C1 segment of cervical spinal cord (tissue), 14 donors: ENCODE results near the gene MGST2.

ENCODE experiments used
- DNase-seq, 14 donors: peaks; one replicate each; lab custom pipeline; 2025; lab: John Stamatoyannopoulos, UW

Gene MGST2

GRCh38 chr4:139704915-139705485 is 39.4 kb downstream of the MGST2 start:
- DNase-seq: no peak

GRCh38 chr4:139709660-139710059 is 44.0 kb downstream of the MGST2 start:
- no peak for DNase-seq

- no peak for DNase-seq
Measured at GRCh38 chr4:139710073-139710472, 44.5 kb downstream of the MGST2 start.

DNA sequence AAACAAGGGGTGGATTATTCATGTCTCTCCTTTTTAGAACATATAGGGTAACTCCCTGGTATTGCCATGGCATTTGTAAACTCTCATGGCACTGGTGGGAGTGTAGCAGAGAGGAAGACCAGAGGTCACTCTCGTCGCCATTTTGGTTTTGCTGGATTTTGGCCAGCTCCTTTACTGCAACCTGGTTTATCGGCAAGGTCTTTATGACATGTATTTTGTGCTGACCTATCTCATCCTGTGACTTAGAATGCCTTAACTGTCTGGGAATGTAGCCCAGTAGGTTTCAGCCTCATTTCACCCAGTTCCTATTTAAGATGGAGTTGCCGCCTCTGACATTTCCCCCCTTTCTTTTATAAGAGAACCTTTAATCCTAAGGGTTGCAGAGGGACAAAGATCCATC is 45.8 kb downstream of the MGST2 start:
- no peak for DNase-seq

DNA sequence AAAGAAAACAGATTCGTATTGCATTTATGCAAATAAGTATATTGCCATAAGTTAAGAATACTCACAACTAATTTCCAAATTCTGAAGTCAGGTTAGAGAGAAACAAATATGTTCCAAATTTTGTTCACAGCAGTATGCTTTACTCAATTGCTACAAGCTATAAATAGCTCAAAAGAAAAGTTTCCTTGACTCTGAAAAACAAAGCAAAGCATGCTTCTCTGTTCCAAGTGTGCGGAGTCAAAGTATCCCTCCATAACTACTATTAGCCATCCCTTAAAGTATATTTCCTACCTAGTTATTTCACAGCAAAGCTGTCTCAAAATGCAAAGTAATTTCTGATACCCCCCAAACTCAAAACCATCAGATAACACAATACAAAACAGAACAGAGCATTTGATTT is 47.3 kb downstream of the MGST2 start:
- DNase-seq: no peak

DNA sequence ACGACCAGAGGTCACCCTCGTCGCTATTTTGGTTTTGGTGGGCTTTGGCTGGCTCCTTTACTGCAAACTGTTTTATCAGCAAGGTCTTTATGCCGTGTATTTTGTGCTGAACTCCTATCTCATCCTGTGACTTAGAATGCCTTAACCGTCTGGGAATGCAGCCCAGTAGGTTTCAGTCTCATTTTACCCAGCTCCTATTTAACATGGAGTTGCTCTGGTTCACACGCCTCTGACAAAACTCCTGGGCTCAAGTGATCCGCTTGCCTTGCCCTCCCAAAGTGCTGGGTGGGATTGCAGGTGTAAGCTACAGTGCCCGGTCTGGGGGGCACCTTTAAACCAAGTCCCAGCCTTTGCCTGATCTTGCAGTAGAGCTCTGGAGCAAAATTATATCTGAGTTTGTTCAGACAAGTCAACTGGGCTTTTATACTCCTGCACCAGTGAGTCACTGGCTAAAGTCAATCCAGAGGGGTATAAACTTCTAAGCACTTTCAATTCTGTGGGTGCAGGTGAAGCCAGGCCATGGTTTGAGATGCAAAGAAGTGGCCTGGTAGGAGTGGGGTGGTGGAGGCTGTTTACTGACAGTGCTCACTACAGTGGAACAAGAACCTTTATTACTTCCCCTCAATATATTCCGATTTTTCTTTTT is 50.2 kb downstream of the MGST2 start:
- no peak for DNase-seq

GRCh38 chr4:139718358-139718757 is 52.7 kb downstream of the MGST2 start:
- no peak for DNase-seq

DNA sequence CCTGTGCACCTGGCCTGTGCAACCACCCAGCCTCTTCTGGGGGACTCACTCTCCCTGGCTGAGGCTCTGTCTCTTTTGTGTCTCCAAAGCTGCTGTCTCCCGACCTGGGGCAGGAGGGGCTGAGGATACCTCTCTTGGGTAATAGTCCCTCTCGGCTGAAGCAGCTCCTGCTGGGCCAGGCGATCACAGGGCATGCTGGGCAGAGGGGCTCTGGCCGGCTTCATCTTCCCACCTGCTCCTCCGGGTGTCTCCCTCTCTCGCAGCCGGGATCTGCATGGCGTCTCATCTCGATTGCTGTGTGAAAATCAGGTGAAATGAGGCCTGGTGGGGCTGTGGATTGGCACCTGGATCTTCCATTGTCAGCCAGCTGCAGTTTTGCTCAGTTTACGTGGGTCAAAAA is 53.2 kb downstream of the MGST2 start:
- DNase-seq: no peak

DNA sequence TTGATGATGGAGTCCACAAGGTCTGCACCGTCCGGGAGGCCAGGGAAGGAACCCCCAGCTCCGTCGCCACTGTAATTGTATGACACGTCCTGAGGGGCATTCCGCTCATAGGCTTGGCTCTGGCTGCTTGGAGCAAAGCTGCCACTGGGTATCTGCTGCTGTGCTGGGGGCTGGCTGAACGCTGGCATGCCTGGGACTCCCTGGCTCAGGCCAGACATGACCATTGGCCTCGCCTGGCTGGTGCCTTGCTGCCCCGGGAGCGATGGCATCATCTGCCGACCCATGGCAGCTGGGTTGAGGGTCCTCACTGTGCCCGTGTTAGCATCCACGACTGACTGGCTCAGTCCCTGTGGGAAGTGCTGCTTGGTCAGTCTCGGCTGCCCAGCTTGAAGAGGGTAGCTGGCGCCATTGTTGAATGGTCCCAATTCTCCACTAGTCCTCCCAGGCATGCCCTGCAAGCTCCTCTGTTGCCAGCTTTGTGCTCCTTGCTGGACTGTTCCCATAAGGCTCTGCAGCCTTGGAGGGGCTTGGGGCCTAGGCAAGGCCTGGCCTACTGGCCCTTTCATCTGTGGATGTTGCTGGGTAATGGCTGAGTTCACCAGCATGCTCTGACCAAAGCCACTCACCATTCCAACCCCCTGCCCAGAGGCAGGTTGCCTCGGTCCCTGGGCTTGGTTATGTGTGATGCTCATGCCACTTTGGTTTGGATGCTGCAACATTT is 53.9 kb downstream of the MGST2 start:
- DNase-seq: no peak

DNA sequence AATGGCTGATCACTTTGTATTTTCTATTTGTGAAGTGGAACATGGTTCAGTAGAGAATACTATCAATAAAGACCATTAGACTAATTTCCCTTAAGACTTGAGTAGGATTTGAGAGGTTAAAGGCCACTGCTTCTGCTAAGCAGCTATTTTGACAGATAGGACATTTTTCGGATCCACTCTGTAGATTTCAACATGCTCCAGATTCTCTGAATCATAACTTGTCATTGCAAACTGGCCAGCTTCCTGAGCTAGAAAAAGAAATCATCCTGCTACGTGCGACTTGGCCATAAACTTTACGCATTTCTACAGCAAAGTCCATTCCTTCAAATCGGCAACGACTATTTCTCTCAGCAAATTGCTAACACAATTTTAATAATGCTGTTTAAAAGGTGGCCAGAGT is 55.2 kb downstream of the MGST2 start:
- no peak for DNase-seq

GRCh38 chr4:139721789-139722188 is 56.2 kb downstream of the MGST2 start:
- DNase-seq: no peak

DNA sequence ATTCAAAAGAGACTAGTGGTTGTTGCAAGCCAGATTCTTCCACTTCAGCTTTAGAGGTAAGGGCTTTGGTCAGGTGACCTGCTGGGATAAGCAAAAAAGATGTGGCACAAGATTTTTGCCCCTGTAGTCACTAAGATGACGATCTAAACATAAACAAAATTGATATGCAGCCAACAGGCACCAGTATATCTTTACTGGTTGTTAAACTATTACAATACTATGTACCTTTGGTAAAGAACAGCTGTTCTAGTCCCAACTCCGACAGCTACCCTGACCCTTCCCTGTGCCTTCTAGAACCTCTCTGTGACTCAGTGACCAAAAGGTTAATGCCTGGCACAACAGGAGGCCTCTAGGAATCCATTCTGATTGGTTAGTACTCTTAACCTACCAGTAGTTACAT is 59.6 kb downstream of the MGST2 start:
- DNase-seq: no peak

- no peak for DNase-seq
Measured at GRCh38 chr4:139726615-139727014, 61.0 kb downstream of the MGST2 start.

DNA sequence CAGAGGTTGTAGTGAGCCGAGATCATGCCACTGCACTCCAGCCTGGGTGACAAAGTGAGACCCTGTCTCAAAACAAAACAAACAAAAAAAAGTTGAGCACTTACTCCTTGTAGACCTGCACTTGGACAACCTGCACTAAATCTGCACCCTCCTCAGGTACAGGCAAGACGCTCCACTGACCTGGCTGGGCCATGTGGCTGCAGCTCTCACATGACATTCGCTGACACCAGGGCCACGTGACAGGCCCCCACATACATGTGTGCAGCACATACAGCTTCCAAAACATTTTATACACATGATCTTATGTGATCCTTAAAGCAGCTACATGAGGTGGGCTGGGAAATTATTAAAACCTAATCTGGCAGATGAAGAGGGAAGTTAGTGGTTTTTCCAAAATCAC is 62.5 kb downstream of the MGST2 start:
- no peak for DNase-seq

DNA sequence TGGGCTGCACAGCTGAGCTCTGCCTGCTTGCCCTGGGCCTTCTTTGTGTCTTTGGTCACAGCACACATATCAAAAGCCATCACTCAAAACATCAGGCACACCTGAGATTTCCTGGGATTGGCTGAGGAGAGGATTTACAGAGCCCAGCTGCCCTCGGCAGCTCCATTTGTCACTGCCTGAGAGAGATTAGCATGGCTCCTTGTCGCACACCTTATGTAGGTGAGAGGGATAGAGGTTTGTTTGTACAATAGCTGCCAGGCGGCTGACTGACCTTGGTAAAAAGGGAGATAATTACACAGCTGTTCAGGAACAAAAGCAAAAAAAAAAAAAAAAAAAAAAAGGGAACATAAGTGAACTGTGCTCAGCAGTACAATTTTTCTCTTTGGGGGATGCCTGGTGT is 63.2 kb downstream of the MGST2 start:
- DNase-seq: no peak

- DNase-seq: no peak
Measured at GRCh38 chr4:139732991-139733570, 67.5 kb downstream of the MGST2 start.

GRCh38 chr4:139734201-139734874 is 68.7 kb downstream of the MGST2 start:
- DNase-seq: peak in 1 of 14 donors; percentile 51

DNA sequence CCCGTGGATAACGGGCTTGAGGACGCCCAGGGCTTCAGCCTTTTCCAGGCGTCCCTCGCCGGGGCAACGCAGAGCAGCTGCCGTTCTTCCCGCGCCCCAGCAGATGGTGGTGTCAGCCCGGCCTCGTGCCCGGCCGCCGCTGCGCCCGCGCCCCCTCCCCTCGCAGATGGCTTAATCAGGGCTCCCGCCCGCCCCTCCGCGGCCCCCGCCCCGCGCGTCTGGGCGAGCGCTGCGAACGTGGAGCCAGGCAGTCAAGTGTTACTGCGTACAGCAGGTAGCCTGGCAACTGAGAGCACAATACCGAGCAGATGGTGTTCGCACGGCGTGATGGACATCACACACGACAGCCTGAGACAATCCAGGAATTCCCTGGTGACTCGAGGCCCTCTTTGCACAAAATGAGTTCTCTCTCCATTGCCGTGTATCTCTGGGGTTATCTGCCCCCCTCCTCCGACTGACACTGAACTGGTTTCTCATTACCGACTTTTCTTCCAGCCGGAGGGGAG is 69.3 kb downstream of the MGST2 start:
- peak; percentile 43 to 98 (median 81) for DNase-seq

- peak in 11 of 14 donors; percentile 13 to 71 (median 51) for DNase-seq
Measured at GRCh38 chr4:139735381-139736273, 70.0 kb downstream of the MGST2 start.

- DNase-seq: no peak
Measured at GRCh38 chr4:139736274-139736660, 70.6 kb downstream of the MGST2 start.

DNA sequence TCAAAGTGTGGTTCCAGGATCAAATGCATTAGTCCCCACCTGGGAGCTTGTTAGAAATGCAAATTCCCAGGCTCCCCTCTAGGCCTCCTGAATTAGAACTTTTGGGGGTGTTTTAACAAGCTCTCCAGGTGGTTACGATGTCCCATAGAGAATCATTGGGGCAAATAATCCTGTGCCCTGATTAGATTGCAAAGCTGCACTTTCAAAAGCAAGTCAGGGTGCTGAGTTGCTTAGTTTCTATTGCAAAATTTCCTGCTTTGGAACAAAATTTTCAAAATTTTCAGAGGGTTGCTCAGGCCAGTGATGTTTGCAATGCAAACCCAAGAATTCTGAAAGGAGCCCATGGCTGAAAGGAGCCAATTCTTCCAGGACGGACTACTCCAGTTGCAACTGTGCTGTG is 71.0 kb downstream of the MGST2 start:
- no peak for DNase-seq
